ENCODE data around the gene ZBTB42.

Gene ZBTB42

DNA sequence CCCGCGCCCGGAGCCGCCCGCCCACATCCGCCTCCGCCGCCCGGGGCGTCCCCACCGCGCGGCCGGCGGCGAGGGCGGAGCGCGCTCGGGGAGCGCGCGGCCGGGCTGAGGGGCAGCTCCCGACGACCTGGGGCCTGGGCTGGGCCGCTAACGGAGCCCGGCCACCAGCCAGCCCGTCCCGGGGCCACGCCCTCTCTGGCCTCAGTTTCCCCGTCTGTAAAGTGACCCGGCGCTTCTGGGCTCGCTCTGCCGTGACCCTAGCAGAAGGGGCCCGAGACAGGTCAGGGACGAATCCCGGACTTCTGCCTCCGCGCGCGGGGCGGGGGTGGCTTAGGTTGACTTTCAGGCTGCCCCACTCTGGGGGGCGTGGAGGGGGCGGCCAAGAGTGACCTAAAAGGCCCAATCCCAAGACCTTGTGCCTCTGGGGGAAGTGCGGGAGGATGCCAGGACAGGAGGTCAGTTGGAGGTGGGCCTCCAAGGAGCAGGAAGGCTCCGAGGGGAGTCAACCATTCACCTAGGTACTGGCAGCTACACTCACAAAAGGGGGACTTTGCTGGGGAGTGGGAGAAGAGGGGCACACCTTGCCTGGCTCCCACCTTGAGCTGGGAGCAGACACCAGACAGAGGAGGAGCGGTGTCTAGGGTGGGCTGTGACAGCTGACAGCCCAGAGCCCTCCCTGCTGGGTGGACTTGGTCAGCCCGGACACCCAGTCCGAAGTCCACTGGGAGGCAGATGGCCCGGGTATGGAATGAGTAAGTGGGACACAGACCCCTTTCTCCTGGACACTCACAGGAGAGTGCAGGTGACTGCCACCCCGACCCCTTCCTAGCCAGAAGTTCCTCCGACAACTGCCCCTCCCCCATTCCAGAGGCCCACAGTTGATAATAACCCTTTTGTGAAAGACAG is 4.9 kb upstream of the ZBTB42 start:
- Mint-ChIP-seq H3K4me1 (peaks cover 37% of the 10 kb centered on the region), H3K4me3 (peak overlapping the region; percentile 67), H3K9me3 (no peaks in the 10 kb centered on the region), H3K27me3 (no peaks in the 10 kb centered on the region), H3K36me3 (no peaks in the 10 kb centered on the region), H3K27ac (peak overlapping the region; percentile 81)

DNA sequence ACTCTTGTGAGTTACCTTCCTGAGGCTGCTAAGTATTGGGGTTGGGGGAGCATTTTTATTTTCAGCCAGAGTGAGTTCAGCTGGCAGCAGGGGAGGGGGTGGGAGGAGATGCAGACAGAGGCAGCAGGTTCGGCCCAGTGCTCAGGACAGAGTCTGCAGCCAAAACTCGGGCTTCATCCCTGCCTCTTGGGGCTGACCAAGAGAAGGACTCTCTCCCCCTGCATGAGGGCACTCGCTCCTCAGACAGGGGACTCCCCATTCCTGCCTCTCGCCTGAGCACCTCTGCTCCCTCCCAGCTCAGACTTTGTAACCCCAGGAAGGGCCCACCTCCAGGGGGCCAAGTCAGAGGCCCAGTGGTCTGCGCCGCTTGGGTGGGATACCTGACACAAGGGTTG is 4.2 kb upstream of the ZBTB42 start:
- H3K27ac Mint-ChIP-seq = no peak overlapping the region
- peaks cover 40% of the 10 kb centered on the region for H3K4me1 Mint-ChIP-seq
- peak overlapping the region; percentile 67 for H3K4me3 Mint-ChIP-seq
- no peaks in the 10 kb centered on the region for H3K9me3 Mint-ChIP-seq
- no peaks in the 10 kb centered on the region for H3K36me3 Mint-ChIP-seq
- H3K27me3 Mint-ChIP-seq = no peaks in the 10 kb centered on the region

DNA sequence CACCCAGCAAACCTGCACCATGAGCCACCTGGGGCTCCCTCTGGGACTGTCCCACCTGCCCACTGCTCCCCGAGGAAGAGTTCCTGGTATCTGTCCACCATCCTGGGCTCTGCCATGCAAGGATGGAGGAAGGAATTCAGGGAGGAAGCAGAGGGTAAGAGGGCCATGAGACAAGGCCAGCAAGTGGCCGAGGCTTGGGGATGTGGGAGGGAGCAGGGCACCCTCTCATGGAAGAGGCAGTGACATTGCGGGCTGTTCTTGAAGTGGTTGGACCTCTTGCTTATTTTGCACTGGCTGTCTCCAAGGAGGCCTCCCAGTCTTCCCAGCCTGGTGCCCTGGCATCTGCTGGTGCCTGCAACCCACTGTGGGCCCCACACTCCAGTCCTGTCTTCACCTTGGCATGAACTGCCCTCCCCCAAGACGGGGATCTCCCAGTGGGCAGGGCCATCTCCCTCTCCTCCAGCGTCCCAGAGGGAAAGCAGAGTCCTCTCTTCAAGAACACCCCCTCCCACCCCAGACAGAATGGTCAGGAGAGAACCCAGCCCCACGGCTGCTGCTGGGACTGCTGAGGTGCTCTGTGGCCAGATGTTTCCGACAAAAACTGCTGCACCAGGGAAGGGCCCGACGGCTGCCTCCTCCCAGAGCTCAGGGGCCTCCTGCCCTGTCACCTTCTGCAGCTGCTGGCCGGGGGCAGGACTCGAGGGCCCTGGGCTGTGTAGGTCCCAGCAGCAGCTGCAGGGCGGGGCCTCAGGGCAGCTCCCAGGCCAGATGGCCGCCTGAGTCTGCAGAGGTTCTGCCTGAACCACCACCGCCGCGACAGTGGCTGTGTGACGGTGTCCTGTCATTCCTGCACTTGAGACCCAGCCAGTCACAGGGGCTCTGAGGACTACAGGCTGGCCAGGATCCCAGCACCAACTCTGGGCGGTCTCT is 3.5 kb upstream of the ZBTB42 start:
- Mint-ChIP-seq H3K4me1 (peaks cover 42% of the 10 kb centered on the region), H3K27me3 (no peaks in the 10 kb centered on the region), H3K9me3 (no peaks in the 10 kb centered on the region), H3K4me3 (peak overlapping the region; percentile 67), H3K27ac (no peak overlapping the region), H3K36me3 (no peaks in the 10 kb centered on the region)

DNA sequence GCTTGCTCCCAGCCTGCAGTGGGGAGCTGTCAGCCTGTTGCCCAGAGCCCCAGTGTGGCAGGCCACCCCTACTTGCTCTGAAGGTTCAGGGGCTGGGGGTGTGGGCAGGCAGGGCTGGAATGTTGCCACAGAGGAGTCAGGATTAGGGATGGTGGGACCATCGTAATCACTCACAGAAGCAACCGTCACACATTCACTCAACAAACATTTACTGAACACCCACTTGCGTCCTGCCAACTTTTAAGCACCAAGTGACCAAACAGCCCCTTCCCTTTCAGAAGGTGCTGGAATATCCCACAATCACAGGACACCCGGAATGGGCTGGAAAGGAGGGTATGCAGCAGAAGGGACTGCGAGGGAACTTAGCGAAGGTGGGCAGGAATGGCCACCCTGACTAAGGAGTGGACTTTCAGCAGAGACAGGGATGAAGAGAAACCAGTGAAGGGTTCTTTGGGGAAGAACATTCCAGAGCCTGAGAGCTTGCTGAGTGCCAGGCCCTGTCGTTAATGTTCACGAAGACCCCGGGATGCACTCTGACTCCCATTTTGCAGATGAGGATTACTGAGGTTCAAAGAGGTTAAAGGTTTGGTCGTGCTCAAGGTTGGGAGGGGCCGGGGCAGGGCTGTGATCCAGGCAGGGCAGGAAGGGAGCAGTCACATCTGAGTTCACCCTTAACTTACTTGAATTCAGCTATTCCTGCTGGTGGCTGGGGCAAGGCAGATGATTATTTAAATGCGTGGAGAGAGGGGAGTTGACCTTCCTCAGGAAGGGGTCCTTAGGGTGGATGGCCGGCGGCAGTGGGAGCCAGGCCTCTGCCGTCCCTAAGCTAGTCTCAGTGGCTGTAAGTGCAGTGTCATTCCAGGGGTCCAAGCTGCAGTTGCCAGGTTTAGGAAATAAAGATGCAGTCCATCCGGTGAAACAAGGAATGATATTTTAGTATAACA is 2.3 kb upstream of the ZBTB42 start:
- H3K27me3 Mint-ChIP-seq = no peaks in the 10 kb centered on the region
- H3K9me3 Mint-ChIP-seq = no peaks in the 10 kb centered on the region
- H3K27ac Mint-ChIP-seq = no peak overlapping the region
- no peaks in the 10 kb centered on the region for H3K36me3 Mint-ChIP-seq
- H3K4me1 Mint-ChIP-seq = peaks cover 34% of the 10 kb centered on the region
- peak overlapping the region; percentile 44 for H3K4me3 Mint-ChIP-seq

DNA sequence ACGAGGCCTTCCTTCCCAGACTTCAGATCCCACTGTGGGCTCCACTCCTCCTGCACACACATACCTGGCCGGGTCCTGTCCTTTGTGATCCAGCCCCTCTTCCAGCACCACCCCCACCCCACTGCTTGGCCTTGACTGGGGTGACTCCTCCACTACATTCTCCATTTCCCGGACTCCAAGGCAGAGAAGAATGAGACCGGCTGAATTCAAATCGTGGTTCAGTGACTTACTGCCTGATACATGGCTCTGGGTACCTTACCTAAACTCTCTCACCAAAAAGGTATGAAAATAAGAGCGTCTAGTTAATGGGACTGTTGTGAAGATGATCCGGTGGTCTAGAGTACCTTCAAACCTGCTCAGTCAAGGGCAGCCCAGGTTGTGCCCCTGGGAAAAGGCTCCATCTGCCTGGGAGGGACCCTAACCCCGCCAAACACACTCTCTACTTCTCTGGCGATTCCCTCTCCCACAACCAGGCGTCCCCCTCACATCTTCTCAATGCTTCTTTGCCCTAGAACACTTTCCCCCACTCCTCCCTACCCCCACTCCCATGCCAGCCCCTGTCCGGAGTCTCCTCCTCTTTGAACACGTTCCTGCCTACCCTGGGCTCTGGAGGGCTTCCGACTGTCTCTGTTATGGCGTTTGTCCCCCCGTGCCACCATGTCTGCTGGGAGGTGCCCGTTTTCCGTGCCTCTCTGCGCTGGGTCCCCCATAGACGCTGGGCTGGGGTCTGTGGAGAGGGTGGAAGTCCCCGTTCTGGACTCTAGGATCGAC is 1.5 kb upstream of the ZBTB42 start:
- Mint-ChIP-seq H3K9me3 (no peaks in the 10 kb centered on the region), H3K4me3 (peak overlapping the region; percentile 44), H3K27me3 (no peaks in the 10 kb centered on the region), H3K4me1 (peaks cover 25% of the 10 kb centered on the region), H3K27ac (peak overlapping the region; percentile 5), H3K36me3 (no peaks in the 10 kb centered on the region)

DNA sequence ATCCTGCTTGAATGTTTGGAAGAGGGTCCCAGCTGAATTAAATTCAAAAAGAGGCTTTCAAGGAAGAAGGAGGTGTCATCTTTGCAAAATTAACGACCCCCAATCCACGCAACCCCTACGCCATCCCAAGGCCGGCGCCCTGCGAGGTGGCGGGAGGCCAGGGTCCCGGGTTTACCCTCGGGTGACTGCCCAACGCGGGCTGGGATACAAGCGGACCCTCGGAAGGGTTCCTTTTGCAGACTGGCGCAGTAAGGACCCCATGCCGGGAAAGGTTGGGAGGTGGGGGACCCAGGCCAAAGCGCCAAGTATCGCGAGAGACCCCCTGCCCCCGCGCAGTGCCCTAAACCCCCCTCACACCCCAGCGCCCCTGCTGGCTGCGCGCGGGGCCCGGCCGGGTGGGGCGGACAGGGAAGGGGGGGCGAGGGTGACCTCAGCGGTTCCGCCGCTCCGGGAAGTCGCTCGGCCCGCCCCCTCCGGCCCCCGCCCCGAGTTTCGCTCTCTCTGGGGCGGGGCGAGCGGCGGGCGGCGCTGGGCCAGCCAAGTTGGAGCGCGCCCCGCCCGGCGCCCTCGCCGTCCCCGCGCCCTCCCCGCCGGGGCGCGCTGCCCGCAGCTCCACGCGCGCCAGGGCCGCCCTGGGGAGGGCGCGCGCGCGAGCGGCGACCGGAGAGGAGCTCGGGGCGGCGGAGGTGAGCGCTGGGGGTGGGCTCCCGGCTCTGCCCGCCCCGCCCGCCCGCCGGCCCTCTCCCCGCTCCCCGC is 708 bp upstream of the ZBTB42 start:
- peaks cover 22% of the 10 kb centered on the region for H3K4me1 Mint-ChIP-seq
- H3K27ac Mint-ChIP-seq = peak overlapping the region; percentile 5
- no peaks in the 10 kb centered on the region for H3K9me3 Mint-ChIP-seq
- H3K4me3 Mint-ChIP-seq = peak overlapping the region; percentile 44
- H3K36me3 Mint-ChIP-seq = no peaks in the 10 kb centered on the region
- no peaks in the 10 kb centered on the region for H3K27me3 Mint-ChIP-seq

DNA sequence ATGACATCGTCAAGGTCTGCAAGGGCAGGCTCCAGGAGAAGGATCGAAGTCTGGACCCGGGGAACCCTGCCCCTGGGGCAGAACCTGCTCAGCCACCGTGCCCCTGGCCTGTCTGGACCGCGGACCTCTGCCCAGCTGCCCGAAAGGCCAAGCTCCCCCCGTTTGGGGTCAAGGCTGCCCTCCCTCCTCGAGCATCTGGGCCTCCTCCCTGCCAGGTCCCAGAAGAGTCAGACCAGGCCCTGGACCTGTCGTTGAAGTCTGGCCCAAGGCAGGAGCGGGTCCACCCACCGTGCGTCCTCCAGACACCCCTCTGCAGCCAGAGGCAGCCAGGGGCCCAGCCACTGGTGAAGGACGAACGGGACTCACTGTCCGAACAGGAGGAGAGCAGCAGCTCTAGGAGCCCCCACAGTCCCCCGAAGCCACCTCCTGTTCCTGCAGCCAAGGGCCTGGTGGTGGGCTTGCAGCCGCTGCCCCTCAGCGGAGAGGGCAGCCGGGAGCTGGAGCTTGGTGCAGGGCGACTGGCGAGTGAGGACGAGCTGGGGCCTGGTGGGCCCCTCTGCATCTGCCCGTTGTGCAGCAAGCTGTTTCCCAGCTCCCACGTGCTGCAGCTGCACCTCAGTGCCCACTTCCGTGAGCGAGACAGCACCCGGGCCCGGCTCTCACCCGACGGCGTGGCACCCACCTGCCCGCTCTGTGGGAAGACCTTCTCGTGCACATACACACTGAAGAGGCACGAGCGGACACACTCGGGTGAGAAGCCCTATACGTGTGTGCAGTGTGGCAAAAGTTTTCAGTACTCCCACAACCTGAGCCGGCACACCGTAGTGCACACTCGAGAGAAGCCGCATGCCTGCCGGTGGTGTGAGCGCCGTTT is 856 bp downstream of the ZBTB42 start:
- no peaks in the 10 kb centered on the region for H3K27me3 Mint-ChIP-seq
- H3K27ac Mint-ChIP-seq = peak overlapping the region; percentile 51
- H3K36me3 Mint-ChIP-seq = no peaks in the 10 kb centered on the region
- peak overlapping the region; percentile 90 for H3K4me3 Mint-ChIP-seq
- no peaks in the 10 kb centered on the region for H3K9me3 Mint-ChIP-seq
- H3K4me1 Mint-ChIP-seq = peaks cover 20% of the 10 kb centered on the region

DNA sequence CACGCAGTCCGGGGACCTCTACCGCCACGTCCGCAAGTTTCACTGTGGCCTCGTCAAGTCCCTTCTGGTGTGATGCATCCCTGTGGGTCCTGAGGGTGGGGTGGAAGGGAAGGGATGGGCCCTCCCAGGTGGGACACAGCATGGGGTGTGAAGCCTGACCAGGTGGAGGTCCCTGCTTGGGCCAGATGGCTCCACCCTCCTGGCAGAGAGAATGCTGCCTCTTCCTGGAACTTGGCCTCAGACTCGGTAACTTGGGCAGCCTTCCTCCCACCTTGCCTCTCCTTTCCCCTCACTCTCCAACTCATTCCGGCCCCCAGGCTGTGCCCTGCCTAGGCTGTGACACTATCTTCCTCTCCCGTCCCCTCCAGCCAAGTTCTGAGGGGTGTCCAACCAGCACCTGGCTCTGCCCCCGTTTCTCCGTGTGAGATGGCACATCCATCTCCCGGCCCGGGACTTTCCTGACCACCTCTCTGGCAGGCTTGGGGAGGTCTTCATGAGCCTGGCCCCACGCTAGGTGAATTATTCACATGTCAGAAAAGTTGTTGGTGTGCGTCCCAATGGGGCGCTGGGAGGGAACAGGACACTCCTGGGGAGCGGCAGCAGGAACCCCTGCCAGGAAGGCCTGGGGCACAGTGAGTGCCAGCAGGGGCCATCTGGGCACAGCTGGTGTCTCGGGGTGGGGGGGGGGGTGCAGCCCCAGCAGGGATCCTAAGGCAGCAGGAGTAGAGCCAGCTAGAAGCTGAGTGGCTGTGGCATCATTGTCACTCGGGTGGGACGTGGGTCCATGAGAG is 1.7 kb downstream of the ZBTB42 start:
- H3K27me3 Mint-ChIP-seq = no peaks in the 10 kb centered on the region
- H3K9me3 Mint-ChIP-seq = no peaks in the 10 kb centered on the region
- peaks cover 20% of the 10 kb centered on the region for H3K4me1 Mint-ChIP-seq
- peak overlapping the region; percentile 41 for H3K27ac Mint-ChIP-seq
- no peaks in the 10 kb centered on the region for H3K36me3 Mint-ChIP-seq
- H3K4me3 Mint-ChIP-seq = peak overlapping the region; percentile 65

DNA sequence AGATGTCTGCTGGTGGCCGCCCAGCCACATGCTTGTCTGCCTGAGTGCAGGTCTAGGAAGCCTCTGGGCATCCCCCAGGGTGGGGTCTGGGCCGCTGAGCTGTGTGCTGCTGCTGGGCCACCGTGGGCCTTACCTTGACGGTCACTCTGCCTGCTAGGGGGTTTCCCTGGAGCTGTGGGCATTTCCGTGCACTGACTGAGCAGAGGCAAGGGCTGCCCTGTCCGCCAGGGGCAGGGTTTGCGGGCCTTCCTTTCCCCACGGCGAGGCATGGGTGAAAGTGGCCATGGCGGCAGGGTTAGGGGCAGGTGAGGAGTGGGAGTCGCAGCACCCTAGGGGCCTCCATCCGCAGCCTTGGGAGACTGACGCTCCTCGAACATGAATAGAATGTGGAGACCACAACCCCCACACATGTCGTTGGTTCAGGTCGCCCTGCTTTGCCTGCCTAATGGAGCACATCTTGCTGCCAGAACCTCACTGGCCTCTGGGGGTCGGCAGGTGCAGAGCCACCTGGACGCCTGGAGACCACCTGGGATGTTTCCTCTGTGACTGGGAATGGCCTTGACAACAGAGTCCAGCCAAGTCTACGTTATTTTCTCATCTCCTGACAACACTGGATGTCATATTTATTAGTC is 2.5 kb downstream of the ZBTB42 start:
- H3K27ac Mint-ChIP-seq = no peak overlapping the region
- H3K36me3 Mint-ChIP-seq = no peaks in the 10 kb centered on the region
- H3K4me1 Mint-ChIP-seq = peaks cover 20% of the 10 kb centered on the region
- no peaks in the 10 kb centered on the region for H3K9me3 Mint-ChIP-seq
- no peaks in the 10 kb centered on the region for H3K27me3 Mint-ChIP-seq
- no peak overlapping the region for H3K4me3 Mint-ChIP-seq

DNA sequence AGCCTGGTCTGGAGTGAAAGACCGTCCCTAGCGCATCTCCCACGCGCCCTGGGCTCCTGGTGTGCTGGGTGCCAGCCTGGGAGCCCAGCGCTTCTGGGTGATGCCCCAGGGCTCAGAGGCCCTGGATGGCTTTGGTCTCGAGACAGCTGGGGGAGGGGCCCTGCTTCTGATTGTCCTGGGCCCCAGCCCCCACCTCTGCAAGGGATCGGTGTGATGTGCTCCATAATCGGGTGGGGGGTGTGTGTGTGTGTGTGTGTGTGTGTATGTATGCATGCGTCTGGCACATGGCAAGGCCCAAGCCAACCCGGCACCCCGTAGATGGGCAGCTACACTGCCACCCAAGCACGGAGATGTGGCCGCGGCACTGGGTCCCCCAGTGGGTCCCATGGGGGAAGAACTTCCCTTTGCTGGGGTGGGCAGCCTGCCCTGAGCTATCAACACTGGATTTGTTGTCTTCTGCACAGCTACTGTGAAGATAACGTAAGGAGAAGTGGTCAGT is 3.1 kb downstream of the ZBTB42 start:
- peaks cover 20% of the 10 kb centered on the region for H3K4me1 Mint-ChIP-seq
- no peak overlapping the region for H3K27ac Mint-ChIP-seq
- H3K4me3 Mint-ChIP-seq = no peak overlapping the region
- no peaks in the 10 kb centered on the region for H3K36me3 Mint-ChIP-seq
- no peaks in the 10 kb centered on the region for H3K27me3 Mint-ChIP-seq
- no peaks in the 10 kb centered on the region for H3K9me3 Mint-ChIP-seq

DNA sequence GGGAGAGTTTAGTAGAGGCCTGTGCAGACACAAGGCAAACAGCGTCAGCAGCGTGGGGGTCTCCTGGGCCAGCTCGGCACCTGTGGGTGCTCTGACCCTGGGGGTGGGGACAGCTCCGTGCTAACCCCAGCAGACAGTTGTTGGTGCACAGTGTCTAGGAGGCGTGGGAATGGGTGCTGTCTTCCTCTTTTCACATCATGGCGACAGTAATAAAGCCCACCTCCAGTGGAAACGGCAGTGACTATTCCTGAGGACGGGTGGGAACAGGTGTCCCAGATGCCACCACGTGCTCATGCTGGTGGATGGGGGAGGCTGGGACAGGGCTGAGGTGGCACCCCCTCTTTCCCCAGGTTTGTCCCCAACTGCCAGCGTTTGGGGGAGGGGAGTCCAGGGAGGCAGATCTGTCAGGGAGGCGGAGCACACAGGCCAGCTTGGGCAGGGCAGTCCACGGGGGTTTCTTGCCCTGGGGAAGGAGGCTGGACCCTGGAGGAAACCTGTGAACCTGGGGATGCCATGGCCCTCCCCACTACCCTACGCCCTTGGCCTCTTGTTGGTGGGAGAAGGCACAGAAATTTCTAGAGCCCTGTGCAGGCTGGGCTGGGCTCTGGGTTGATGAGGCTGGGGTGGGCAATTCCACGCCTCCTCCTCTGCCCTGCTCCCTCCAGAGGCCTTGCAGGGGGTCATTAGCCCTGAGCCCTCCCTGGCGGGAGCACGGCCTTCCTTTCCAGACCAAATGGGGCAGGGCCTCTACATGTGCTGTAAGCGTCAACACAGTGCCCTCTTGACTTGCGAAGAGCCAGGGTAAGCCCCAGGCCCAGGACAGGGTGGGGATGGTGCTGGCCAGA is 3.8 kb downstream of the ZBTB42 start:
- no peaks in the 10 kb centered on the region for H3K36me3 Mint-ChIP-seq

More for the DNA sequence above, 3.8 kb downstream of the ZBTB42 start:
- Mint-ChIP-seq H3K4me1 (peaks cover 16% of the 10 kb centered on the region), H3K4me3 (no peak overlapping the region), H3K27me3 (no peaks in the 10 kb centered on the region), H3K9me3 (no peaks in the 10 kb centered on the region), H3K27ac (no peak overlapping the region)
